NCI-H774 (cell line): Measurements from ENCODE around the gene LNPEP.
"Not testable (repeated sequence)": the region's sequence is repeated elsewhere in the genome, so short reads cannot be mapped to it uniquely, and the experiment has no call there.

Source experiments
- DNase-seq: peaks from one replicate; lab custom pipeline; 2025; lab: John Stamatoyannopoulos, UW

Gene LNPEP

GRCh38 chr5:96930058-96930457, 5.8 kb upstream of the LNPEP start:
- no peak for DNase-seq

- no peak for DNase-seq
These were observed 5.3 kb upstream of the LNPEP start for GRCh38 chr5:96930589-96930988.

- not testable (repeated sequence) for DNase-seq
These were observed 4.8 kb upstream of the LNPEP start for GRCh38 chr5:96931037-96931436.

GRCh38 chr5:96931605-96932004, 4.3 kb upstream of the LNPEP start:
- no peak for DNase-seq

GRCh38 chr5:96932026-96932425, 3.9 kb upstream of the LNPEP start:
- no peak for DNase-seq

GRCh38 chr5:96933764-96934707, 1.8 kb upstream of the LNPEP start:
- DNase-seq = peak; percentile 50

- peak; percentile 94 for DNase-seq
These were observed 947 bp upstream of the LNPEP start for GRCh38 chr5:96934708-96935558.

GRCh38 chr5:96936431-96937320, 796 bp downstream of the LNPEP start:
- DNase-seq = no peak

GRCh38 chr5:96940586-96940985, 4.7 kb downstream of the LNPEP start:
- DNase-seq = no peak

- DNase-seq = no peak
These were observed 5.3 kb downstream of the LNPEP start for GRCh38 chr5:96941140-96941539.

GRCh38 chr5:96942078-96942477, 6.2 kb downstream of the LNPEP start:
- no peak for DNase-seq

- no peak for DNase-seq
These were observed 7.0 kb downstream of the LNPEP start for GRCh38 chr5:96942911-96943310.

GRCh38 chr5:96943799-96944198, 7.9 kb downstream of the LNPEP start:
- DNase-seq = no peak

- DNase-seq = no peak
These were observed 9.4 kb downstream of the LNPEP start for GRCh38 chr5:96945144-96945897.

- DNase-seq = no peak
These were observed 10.5 kb downstream of the LNPEP start for GRCh38 chr5:96946381-96946780.

GRCh38 chr5:96952118-96952750, 16.4 kb downstream of the LNPEP start:
- DNase-seq = no peak

- no peak for DNase-seq
These were observed 17.3 kb downstream of the LNPEP start for GRCh38 chr5:96952974-96953730.

- no peak for DNase-seq
These were observed 21.6 kb downstream of the LNPEP start for GRCh38 chr5:96957254-96958049.

GRCh38 chr5:96958977-96959376, 23.1 kb downstream of the LNPEP start:
- no peak for DNase-seq
